Fibroblast of lung (primary cell): ENCODE data around the gene MYBPH. TPM values are rescaled to one million over a fixed set of nuclear protein-coding genes. Genes with fewer than 3 reads are reported as not detected.

Experiments
- DNase-seq, 2 donors: peaks; one replicate each; pipeline versions ENCODE4 v3.0.0 to v3.0.0-alpha.2; 2010; ENCODE audit warnings: low read depth in 2 of 2
- H2AFZ ChIP-seq: 2 replicates; pipeline ENCODE4 v1.5.1; 2012; ENCODE audit warnings: low read length, control low read depth, inconsistent platforms
- H3K27ac ChIP-seq: 2 replicates; pipeline ENCODE4 v1.5.1; 2011; ENCODE audit warnings: low read length, control low read depth; ENCODE audit not compliant: insufficient read depth
- H3K27me3 ChIP-seq: 2 replicates; pipeline ENCODE4 v1.5.1; 2011; ENCODE audit warnings: mild to moderate bottlenecking, low read length; ENCODE audit not compliant: control insufficient read depth, insufficient read depth
- H3K36me3 ChIP-seq: 2 replicates; pipeline ENCODE4 v1.5.1; 2011; ENCODE audit warnings: low read length; ENCODE audit not compliant: control insufficient read depth, insufficient read depth
- H3K4me1 ChIP-seq: 2 replicates; pipeline ENCODE4 v1.5.1; 2011; ENCODE audit warnings: low read length; ENCODE audit not compliant: control insufficient read depth, insufficient read depth; ENCODE audit errors: extremely low read depth
- H3K4me2 ChIP-seq: 2 replicates; pipeline ENCODE4 v1.5.1; 2011; ENCODE audit warnings: low read length, control low read depth; ENCODE audit not compliant: insufficient read depth; ENCODE audit errors: extremely low read depth
- H3K4me3 ChIP-seq, 4 experiments: fragments of 200-600 bp in 1 of 4; sonication (generic) in 1 of 4; replicated peaks in 1 of 4; 2 replicates each; pipeline ENCODE4 v1.5.1; 2011 to 2016; ENCODE audit warnings: low read length in 4 of 4, low read depth in 3 of 4, mild to moderate bottlenecking in 3 of 4, control low read depth in 2 of 4, inconsistent platforms in 1 of 4, mixed read lengths in 1 of 4; ENCODE audit not compliant: insufficient read depth in 1 of 4; ENCODE audit errors: control extremely low read depth in 1 of 4
- H3K79me2 ChIP-seq: 2 replicates; pipeline ENCODE4 v1.5.1; 2012; ENCODE audit warnings: mild to moderate bottlenecking, low read length, inconsistent platforms; ENCODE audit not compliant: control insufficient read depth, insufficient read depth
- H3K9ac ChIP-seq: 2 replicates; pipeline ENCODE4 v1.5.1; 2011; ENCODE audit warnings: mild to moderate bottlenecking, low read length, control low read depth; ENCODE audit not compliant: insufficient read depth
- H3K9me3 ChIP-seq: 2 replicates; pipeline ENCODE4 v1.5.1; 2012; ENCODE audit warnings: low read depth, low read length; ENCODE audit not compliant: control insufficient read depth, insufficient read depth
- H4K20me1 ChIP-seq: 2 replicates; pipeline ENCODE4 v1.5.1; 2011; ENCODE audit warnings: low read length; ENCODE audit not compliant: control insufficient read depth, insufficient read depth; ENCODE audit errors: extremely low read depth
- EZH2 ChIP-seq: IDR thresholded peaks from 2 replicates; pipeline ENCODE4 v1.5.1; 2012; ENCODE audit warnings: low read length, control low read depth, mild to moderate bottlenecking; ENCODE audit errors: missing control alignments
- polyA plus RNA-seq, 2 donors: library from polyadenylated mRNA; depleted of rRNA in 1 of 2; stranded (reverse) in 1 of 2; unstranded in 1 of 2; fragments of >200 nt; gene quantifications; 2 replicates each; pipeline ENCODE4 v1.2.1, GENCODE V29; 2011 to 2012; ENCODE audit warnings: missing spikeins in 1 of 2
- total RNA-seq: library from RNA; depleted of rRNA; stranded (reverse); fragments of >200 nt; gene quantifications from 2 replicates; pipeline ENCODE4 v1.2.1, GENCODE V29; 2014
- TF ChIP-seq, protein P1 (sequence below), 2 donors: IDR thresholded peaks in 1 of 2; conservative IDR thresholded peaks in 1 of 2; 1 replicate in 1 of 2; 2 replicates in 1 of 2; pipeline ENCODE4 v1.5.1; 2011 to 2012; ENCODE audit warnings: low read length in 2 of 2, control low read depth in 1 of 2, inconsistent platforms in 1 of 2, low read depth in 1 of 2, mild to moderate bottlenecking in 1 of 2

Gene MYBPH
- total and polyA plus RNA-seq, 2 donors (not counting 1 experiment from before 2014, with no cell fraction given): 0.17 to 5.5 TPM

- Histone ChIP-seq H3K4me1 (no peaks in the 10 kb centered on the region), H3K9me3 (no peaks in the 10 kb centered on the region), H3K4me2 (no peak overlapping the region), H4K20me1 (no peaks in the 10 kb centered on the region), H3K36me3 (no peaks in the 10 kb centered on the region), H3K27me3 (no peaks in the 10 kb centered on the region), H3K79me2 (no peaks in the 10 kb centered on the region), H3K9ac (no peak overlapping the region), H2AFZ (no peak overlapping the region), H3K4me3 (no peak overlapping the region), H3K27ac (no peak overlapping the region)
- TF ChIP-seq EZH2: no peak
- TF ChIP-seq, protein P1, sequence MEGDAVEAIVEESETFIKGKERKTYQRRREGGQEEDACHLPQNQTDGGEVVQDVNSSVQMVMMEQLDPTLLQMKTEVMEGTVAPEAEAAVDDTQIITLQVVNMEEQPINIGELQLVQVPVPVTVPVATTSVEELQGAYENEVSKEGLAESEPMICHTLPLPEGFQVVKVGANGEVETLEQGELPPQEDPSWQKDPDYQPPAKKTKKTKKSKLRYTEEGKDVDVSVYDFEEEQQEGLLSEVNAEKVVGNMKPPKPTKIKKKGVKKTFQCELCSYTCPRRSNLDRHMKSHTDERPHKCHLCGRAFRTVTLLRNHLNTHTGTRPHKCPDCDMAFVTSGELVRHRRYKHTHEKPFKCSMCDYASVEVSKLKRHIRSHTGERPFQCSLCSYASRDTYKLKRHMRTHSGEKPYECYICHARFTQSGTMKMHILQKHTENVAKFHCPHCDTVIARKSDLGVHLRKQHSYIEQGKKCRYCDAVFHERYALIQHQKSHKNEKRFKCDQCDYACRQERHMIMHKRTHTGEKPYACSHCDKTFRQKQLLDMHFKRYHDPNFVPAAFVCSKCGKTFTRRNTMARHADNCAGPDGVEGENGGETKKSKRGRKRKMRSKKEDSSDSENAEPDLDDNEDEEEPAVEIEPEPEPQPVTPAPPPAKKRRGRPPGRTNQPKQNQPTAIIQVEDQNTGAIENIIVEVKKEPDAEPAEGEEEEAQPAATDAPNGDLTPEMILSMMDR (conservative IDR thresholded peaks at IDR 0.05 in 1 of 2, IDR thresholded peaks at IDR 0.05 in 1 of 2; ENCODE audit: low read depth in 1 of 2, low read length in 2 of 2): no peak
- DNase-seq: no peak
Observed at GRCh38 chr1:203183828-203184227, 8.2 kb upstream of the MYBPH start.

GRCh38 chr1:203182387-203182953 is 6.8 kb upstream of the MYBPH start:
- H2AFZ ChIP-seq: no peak overlapping the region
- H3K36me3 ChIP-seq: no peaks in the 10 kb centered on the region
- no peak for DNase-seq
- TF ChIP-seq, protein P1 (conservative IDR thresholded peaks at IDR 0.05 in 1 of 2, IDR thresholded peaks at IDR 0.05 in 1 of 2; ENCODE audit: low read depth in 1 of 2, low read length in 2 of 2): no peak
- TF ChIP-seq EZH2: no peak
- no peak overlapping the region for H3K9ac ChIP-seq
- H3K27ac ChIP-seq: no peak overlapping the region
- H3K27me3 ChIP-seq: no peaks in the 10 kb centered on the region
- no peaks in the 10 kb centered on the region for H3K9me3 ChIP-seq
- H4K20me1 ChIP-seq: no peaks in the 10 kb centered on the region
- H3K4me2 ChIP-seq: no peak overlapping the region
- no peak overlapping the region for H3K4me3 ChIP-seq
- H3K4me1 ChIP-seq: peaks cover 7% of the 10 kb centered on the region
- H3K79me2 ChIP-seq: no peaks in the 10 kb centered on the region

DNA sequence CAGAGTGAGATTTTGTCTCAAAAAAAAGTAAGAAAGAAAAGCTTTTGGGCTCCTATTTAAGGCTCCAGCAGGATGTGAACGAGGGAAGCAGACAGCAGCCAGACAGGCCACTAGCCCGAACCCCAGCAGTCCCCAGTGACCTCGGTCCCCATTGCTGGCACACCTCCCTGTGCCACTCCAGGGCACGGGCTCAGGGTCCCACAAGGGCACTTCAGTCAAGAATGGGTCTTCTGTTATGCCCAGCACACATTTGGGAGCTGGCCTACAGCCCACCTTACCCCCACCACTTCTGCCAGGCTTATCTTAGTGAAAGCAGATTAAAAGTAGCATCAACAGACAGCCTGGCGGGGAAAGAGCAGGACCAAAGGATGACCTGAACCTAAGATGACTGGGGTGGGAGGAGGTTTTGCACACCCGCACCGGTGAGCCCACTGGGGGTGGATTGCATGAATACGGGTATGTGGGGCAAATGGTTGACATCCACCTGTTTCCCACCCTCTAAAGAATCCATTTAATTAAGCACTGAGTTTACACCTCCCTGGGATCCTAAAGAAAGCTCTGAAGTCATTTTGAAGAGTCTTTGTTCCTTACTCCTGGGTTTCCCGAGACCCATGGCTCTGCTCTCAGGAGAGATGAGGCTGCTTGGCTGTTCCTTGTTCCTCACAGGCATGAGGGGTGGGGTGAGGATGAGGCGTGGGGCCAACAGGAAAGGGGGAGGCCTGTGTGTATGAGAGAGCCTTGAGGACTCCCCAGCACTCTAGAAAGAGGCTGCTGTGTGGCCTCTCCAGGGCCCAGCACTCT is 6.2 kb upstream of the MYBPH start:
- H3K9me3 ChIP-seq: no peaks in the 10 kb centered on the region
- no peaks in the 10 kb centered on the region for H3K36me3 ChIP-seq
- DNase-seq: no peak
- H3K27me3 ChIP-seq: no peaks in the 10 kb centered on the region
- H3K9ac ChIP-seq: no peak overlapping the region
- no peak overlapping the region for H2AFZ ChIP-seq
- H3K4me3 ChIP-seq: no peak overlapping the region
- TF ChIP-seq, protein P1 (conservative IDR thresholded peaks at IDR 0.05 in 1 of 2, IDR thresholded peaks at IDR 0.05 in 1 of 2; ENCODE audit: low read depth in 1 of 2, low read length in 2 of 2): no peak
- no peak for TF ChIP-seq EZH2
- H3K4me2 ChIP-seq: no peak overlapping the region
- H3K79me2 ChIP-seq: no peaks in the 10 kb centered on the region
- no peaks in the 10 kb centered on the region for H4K20me1 ChIP-seq
- H3K27ac ChIP-seq: no peak overlapping the region
- peaks cover 13% of the 10 kb centered on the region for H3K4me1 ChIP-seq
